Natural killer cell (primary cell): Measurements from ENCODE around the gene CREB3. TPM values are rescaled to one million over a fixed set of nuclear protein-coding genes. Genes with fewer than 3 reads are reported as not detected.

Experiments
- ATAC-seq, 3 donors: fragments of 150-1000 bp in 2 of 3; fragments of 200-7000 bp in 1 of 3; cut with Tn5 transposase; 1 replicate in 1 of 3; 2 replicates in 2 of 3; pipeline ENCODE4 v1.10.0; 2021; ENCODE audit warnings: mild to moderate bottlenecking in 2 of 3, moderate library complexity in 2 of 3
- DNase-seq, 2 donors: peaks; one replicate each; pipeline versions ENCODE4 v3.0.0 to v3.0.0-alpha.2; 2013 to 2021; ENCODE audit warnings: mixed read lengths in 1 of 2
- H3K27ac ChIP-seq: one replicate; pipeline ENCODE4 v1.5.1; 2013; ENCODE audit warnings: mild to moderate bottlenecking, low read length
- H3K27me3 ChIP-seq: one replicate; pipeline ENCODE4 v1.6.1; 2013; ENCODE audit warnings: low read length; ENCODE audit not compliant: control insufficient read depth, insufficient read depth
- H3K36me3 ChIP-seq: one replicate; pipeline ENCODE4 v1.6.1; 2013; ENCODE audit warnings: low read length; ENCODE audit not compliant: control insufficient read depth, insufficient read depth
- H3K4me1 ChIP-seq: one replicate; pipeline ENCODE4 v1.6.1; 2013; ENCODE audit warnings: low read length; ENCODE audit not compliant: control insufficient read depth, insufficient read depth
- H3K4me3 ChIP-seq: one replicate; pipeline ENCODE4 v1.5.1; 2013; ENCODE audit warnings: low read length
- H3K9me3 ChIP-seq: one replicate; pipeline ENCODE4 v1.6.1; 2013; ENCODE audit warnings: low read length; ENCODE audit not compliant: control insufficient read depth, insufficient read depth
- H3K27ac Mint-ChIP-seq, 2 donors: one replicate each; pipeline ENCODE4 v1.8.0; 2022; ENCODE audit warnings: mild to moderate bottlenecking in 2 of 2, mixed read lengths in 2 of 2, moderate library complexity in 1 of 2
- H3K27me3 Mint-ChIP-seq, 2 donors: one replicate each; pipeline ENCODE4 v1.8.0; 2022; ENCODE audit warnings: low read depth in 2 of 2, mixed read lengths in 2 of 2
- H3K36me3 Mint-ChIP-seq: one replicate; pipeline ENCODE4 v1.8.0; 2022; ENCODE audit warnings: mixed read lengths
- H3K4me1 Mint-ChIP-seq, 2 donors: one replicate each; pipeline ENCODE4 v1.8.0; 2022; ENCODE audit warnings: mixed read lengths in 2 of 2
- H3K4me3 Mint-ChIP-seq: one replicate; pipeline ENCODE4 v1.8.0; 2022; ENCODE audit warnings: mild to moderate bottlenecking, moderate library complexity, mixed read lengths
- H3K9me3 Mint-ChIP-seq, 2 donors: one replicate each; pipeline ENCODE4 v1.8.0; 2022; ENCODE audit warnings: mixed read lengths in 2 of 2
- CTCF ChIP-seq: fragments of 200-600 bp; IDR thresholded peaks from one replicate; pipeline ENCODE4 v1.8.0; 2022; ENCODE audit warnings: antibody characterized with exemption
- WGBS: methylation state at CpG from one replicate; pipeline ENCODE4 v1.1.7; 2013; ENCODE audit warnings: missing lambda C conversion rate; ENCODE audit not compliant: insufficient coverage; 5-methylcytosine and 5-hydroxymethylcytosine counted together
- intact Hi-C: fragments of 100-400 bp; cut with micrococcal nuclease; formaldehyde crosslinking; loops from one replicate; pipeline ENCODE4 v1.14.2; 2022
- total RNA-seq, 4 donors: library from RNA; stranded (reverse); fragments of 120-200 nt in 1 of 4; gene quantifications; one replicate each; pipeline versions ENCODE4 v1.2.3 to v1.2.4, GENCODE V29; 2013 to 2022

Gene CREB3
- total RNA-seq, 3 donors from 2014 or later (not counting 1 experiment from before 2014, with no cell fraction given), result 15.7 to 19.7 (median 18.8) TPM

GRCh38 chr9:35749515-35750255 is 17.2 kb downstream of the CREB3 start:
- peak in 1 of 2 donors; percentile 69 for DNase-seq
- H3K36me3 Mint-ChIP-seq, result no peaks in the 10 kb centered on the region
- no peak for TF ChIP-seq CTCF
- H3K4me1 Mint-ChIP-seq, result peaks cover 40 to 50% of the 10 kb centered on the region in 2 donors
- H3K4me3 ChIP-seq, result peak overlapping the region; percentile 87
- intact Hi-C loops, result loop anchor here (1.0 to 5.0 kb wide), 2 partner anchors 17 to 147 kb away; partner anchors contain the start of genes CREB3 and TLN1
- 7% methylated on average over 18 of the region's 19 CpGs for WGBS
- H3K27me3 Mint-ChIP-seq, result no peaks in the 10 kb centered on the region
- H3K4me3 Mint-ChIP-seq, result peak overlapping the region; percentile 92
- no peaks in the 10 kb centered on the region for H3K27me3 ChIP-seq
- peak overlapping the region; percentile 79 for H3K27ac ChIP-seq
- H3K36me3 ChIP-seq, result peaks cover 36% of the 10 kb centered on the region
- ATAC-seq, result peak; percentile 27 to 48 (median 33)
- H3K27ac Mint-ChIP-seq, result peak overlapping the region; percentile 90 to 92
- H3K9me3 Mint-ChIP-seq, result no peaks in the 10 kb centered on the region
- H3K4me1 ChIP-seq, result peaks cover 34% of the 10 kb centered on the region
- no peaks in the 10 kb centered on the region for H3K9me3 ChIP-seq

DNA sequence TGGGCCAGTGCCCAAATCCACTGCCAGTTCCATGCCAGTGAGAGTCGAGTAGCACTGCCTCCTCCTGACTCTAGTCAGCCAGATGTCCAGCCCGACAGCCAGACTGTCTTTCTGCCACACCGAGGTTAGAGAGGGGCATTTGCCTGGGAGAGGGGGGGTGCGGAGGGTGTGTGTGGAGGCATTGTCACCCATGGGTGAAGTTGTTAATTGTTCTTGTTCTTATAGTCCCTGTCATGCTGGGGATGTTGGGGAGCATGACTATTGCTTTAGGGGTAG is 17.7 kb downstream of the CREB3 start:
- no peak overlapping the region for H3K4me3 ChIP-seq
- H3K9me3 Mint-ChIP-seq, result no peaks in the 10 kb centered on the region
- WGBS, result 80% methylated on average over 4 of the region's 4 CpGs
- H3K9me3 ChIP-seq, result no peaks in the 10 kb centered on the region
- H3K27me3 ChIP-seq, result no peaks in the 10 kb centered on the region
- H3K27me3 Mint-ChIP-seq, result no peaks in the 10 kb centered on the region
- peaks cover 36% of the 10 kb centered on the region for H3K36me3 ChIP-seq
- peak overlapping the region; percentile 90 to 92 for H3K27ac Mint-ChIP-seq
- DNase-seq (no peak), ATAC-seq (no peak)
- TF ChIP-seq CTCF, result no peak
- H3K4me1 Mint-ChIP-seq, result peaks cover 40 to 50% of the 10 kb centered on the region in 2 donors
- peaks cover 34% of the 10 kb centered on the region for H3K4me1 ChIP-seq
- intact Hi-C loops, result no loop called here
- H3K27ac ChIP-seq, result peak overlapping the region; percentile 79
- no peaks in the 10 kb centered on the region for H3K36me3 Mint-ChIP-seq
- peak overlapping the region; percentile 92 for H3K4me3 Mint-ChIP-seq

- Mint-ChIP-seq H3K27ac (peak overlapping the region in 1 of 2 donors; percentile 10), H3K4me1 (peaks cover 34 to 44% of the 10 kb centered on the region in 2 donors), H3K9me3 (no peaks in the 10 kb centered on the region), H3K36me3 (no peaks in the 10 kb centered on the region), H3K4me3 (no peak overlapping the region), H3K27me3 (no peaks in the 10 kb centered on the region)
- Histone ChIP-seq H3K27ac (no peak overlapping the region), H3K9me3 (no peaks in the 10 kb centered on the region), H3K36me3 (peaks cover 36% of the 10 kb centered on the region), H3K4me3 (no peak overlapping the region), H3K4me1 (peaks cover 29% of the 10 kb centered on the region), H3K27me3 (no peaks in the 10 kb centered on the region)
- intact Hi-C loops, result no loop called here
- TF ChIP-seq CTCF, result no peak
- DNase-seq (no peak), ATAC-seq (no peak)
- WGBS, result 100% methylated on average over 5 of the region's 5 CpGs
Measured at GRCh38 chr9:35753466-35753865, 21.0 kb downstream of the CREB3 start.

GRCh38 chr9:35754264-35754663 is 21.8 kb downstream of the CREB3 start, which contains the start of gene MSMP:
Gene MSMP (minus strand): TSS chr9:35754276. CDS start chr9:35754129, 147 bp downstream.
- Histone ChIP-seq H3K27me3 (no peaks in the 10 kb centered on the region), H3K36me3 (peaks cover 36% of the 10 kb centered on the region), H3K9me3 (no peaks in the 10 kb centered on the region), H3K4me1 (peaks cover 26% of the 10 kb centered on the region), H3K27ac (no peak within 1 kb of the TSS), H3K4me3 (no peak within 1 kb of the TSS)
- Mint-ChIP-seq H3K4me1 (peaks cover 37 to 49% of the 10 kb centered on the region in 2 donors), H3K36me3 (no peaks in the 10 kb centered on the region), H3K27ac (peak within 1 kb of the TSS in 1 of 2 donors; percentile 10), H3K9me3 (no peaks in the 10 kb centered on the region), H3K4me3 (no peak within 1 kb of the TSS), H3K27me3 (no peaks in the 10 kb centered on the region)
- no peak for DNase-seq
- intact Hi-C loops, result no loop called here
- TF ChIP-seq CTCF, result no peak
- WGBS, result 87% methylated on average over 2 of the region's 3 CpGs
- ATAC-seq, result no peak
